Esophagus squamous epithelium (tissue), 4 donors: ENCODE data around the gene S1PR3.

ENCODE experiments used
- CTCF ChIP-seq, 6 experiments: fragments of 450-650 bp in 4 of 6; fragments of 200-600 bp in 2 of 6; sonication (generic) in 2 of 6; IDR thresholded peaks; one replicate each; pipeline ENCODE4 v1.5.1; 2016 to 2019; ENCODE audit warnings: antibody characterized with exemption in 6 of 6, mild to moderate bottlenecking in 4 of 6, moderate library complexity in 4 of 6
- POLR2A ChIP-seq, 4 donors: fragments of 450-650 bp; IDR thresholded peaks; one replicate each; pipeline ENCODE4 v1.6.1; 2017; ENCODE audit warnings: antibody characterized with exemption in 4 of 4, mild to moderate bottlenecking in 4 of 4, moderate library complexity in 3 of 4

GRCh38 chr9:89000371-89000781 is 9.1 kb downstream of the S1PR3 start:
- TF ChIP-seq POLR2A (IDR thresholded peaks at IDR 0.05) (no peak), CTCF (IDR thresholded peaks at IDR 0.05) (no peak)
